PFSK-1 (cell line): ENCODE measurements around the gene HMGXB4.

Experiments used
- FOXP2 ChIP-seq: optimal IDR thresholded peaks from 2 replicates; pipeline ENCODE3; 2011; ENCODE audit warnings: borderline replicate concordance, control low read depth, inconsistent platforms; ENCODE audit not compliant: insufficient read depth; ENCODE audit errors: extremely low read length, extremely low read depth
- POLR2AphosphoS5 ChIP-seq: IDR thresholded peaks from 2 replicates; pipeline ENCODE4 v1.6.1; 2012; ENCODE audit warnings: low read depth, mild to moderate bottlenecking, control low read depth, low read length, moderate library complexity
- SIN3A ChIP-seq: IDR thresholded peaks from 2 replicates; pipeline ENCODE4 v1.6.1; 2012; ENCODE audit warnings: mild to moderate bottlenecking, low read length, moderate library complexity, borderline replicate concordance; ENCODE audit not compliant: insufficient read depth
- TAF1 ChIP-seq: IDR thresholded peaks from 2 replicates; pipeline ENCODE4 v1.6.1; 2012; ENCODE audit warnings: low read length, control low read depth, borderline replicate concordance; ENCODE audit not compliant: insufficient read depth
- TF ChIP-seq, protein P1 (sequence below), 2 experiments: IDR thresholded peaks; 2 replicates each; pipeline versions ENCODE4 v1.6.1 to v1.8.0; 2011 to 2012; ENCODE audit warnings: low read depth in 2 of 2, low read length in 2 of 2, control low read depth in 1 of 2, inconsistent platforms in 1 of 2, mild to moderate bottlenecking in 1 of 2, moderate library complexity in 1 of 2; ENCODE audit not compliant: insufficient read depth in 1 of 2

Gene HMGXB4

DNA sequence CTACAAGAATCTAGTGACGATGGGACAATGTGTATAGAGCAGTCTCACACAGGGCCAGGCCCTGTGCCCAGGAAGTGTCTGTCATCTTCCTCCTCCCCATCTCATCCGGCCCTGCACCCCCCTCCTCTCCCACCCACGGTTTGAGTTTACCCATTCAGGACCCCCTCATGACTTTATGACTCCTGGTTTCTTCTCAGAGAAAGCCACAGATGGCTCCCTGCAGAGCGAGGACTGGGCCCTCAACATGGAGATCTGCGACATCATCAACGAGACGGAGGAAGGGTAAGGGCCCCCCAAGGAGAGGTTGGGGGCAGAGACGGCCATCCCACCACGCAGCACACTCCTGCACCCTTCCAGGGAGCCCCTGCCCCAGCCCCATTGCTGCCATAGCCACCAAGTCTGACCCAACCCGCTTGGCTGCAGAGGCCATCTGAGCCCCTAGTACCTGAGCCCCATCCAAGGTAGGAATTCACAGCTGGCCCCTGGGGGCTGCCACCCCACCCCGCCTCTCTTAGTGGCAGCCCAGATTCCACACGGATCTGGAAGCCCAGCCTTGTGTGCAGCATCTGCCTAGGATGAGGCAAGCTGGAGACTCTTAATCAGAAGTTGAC lies 60.5 kb downstream of the HMGXB4 start:
- TF ChIP-seq FOXP2 (no peak), POLR2AphosphoS5 (no peak), SIN3A (no peak), TAF1 (no peak)
- TF ChIP-seq, protein P1, sequence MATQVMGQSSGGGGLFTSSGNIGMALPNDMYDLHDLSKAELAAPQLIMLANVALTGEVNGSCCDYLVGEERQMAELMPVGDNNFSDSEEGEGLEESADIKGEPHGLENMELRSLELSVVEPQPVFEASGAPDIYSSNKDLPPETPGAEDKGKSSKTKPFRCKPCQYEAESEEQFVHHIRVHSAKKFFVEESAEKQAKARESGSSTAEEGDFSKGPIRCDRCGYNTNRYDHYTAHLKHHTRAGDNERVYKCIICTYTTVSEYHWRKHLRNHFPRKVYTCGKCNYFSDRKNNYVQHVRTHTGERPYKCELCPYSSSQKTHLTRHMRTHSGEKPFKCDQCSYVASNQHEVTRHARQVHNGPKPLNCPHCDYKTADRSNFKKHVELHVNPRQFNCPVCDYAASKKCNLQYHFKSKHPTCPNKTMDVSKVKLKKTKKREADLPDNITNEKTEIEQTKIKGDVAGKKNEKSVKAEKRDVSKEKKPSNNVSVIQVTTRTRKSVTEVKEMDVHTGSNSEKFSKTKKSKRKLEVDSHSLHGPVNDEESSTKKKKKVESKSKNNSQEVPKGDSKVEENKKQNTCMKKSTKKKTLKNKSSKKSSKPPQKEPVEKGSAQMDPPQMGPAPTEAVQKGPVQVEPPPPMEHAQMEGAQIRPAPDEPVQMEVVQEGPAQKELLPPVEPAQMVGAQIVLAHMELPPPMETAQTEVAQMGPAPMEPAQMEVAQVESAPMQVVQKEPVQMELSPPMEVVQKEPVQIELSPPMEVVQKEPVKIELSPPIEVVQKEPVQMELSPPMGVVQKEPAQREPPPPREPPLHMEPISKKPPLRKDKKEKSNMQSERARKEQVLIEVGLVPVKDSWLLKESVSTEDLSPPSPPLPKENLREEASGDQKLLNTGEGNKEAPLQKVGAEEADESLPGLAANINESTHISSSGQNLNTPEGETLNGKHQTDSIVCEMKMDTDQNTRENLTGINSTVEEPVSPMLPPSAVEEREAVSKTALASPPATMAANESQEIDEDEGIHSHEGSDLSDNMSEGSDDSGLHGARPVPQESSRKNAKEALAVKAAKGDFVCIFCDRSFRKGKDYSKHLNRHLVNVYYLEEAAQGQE (IDR thresholded peaks at IDR 0.05; ENCODE audit: insufficient read depth in 1 of 2, low read depth in 2 of 2, low read length in 2 of 2), result no peak

DNA sequence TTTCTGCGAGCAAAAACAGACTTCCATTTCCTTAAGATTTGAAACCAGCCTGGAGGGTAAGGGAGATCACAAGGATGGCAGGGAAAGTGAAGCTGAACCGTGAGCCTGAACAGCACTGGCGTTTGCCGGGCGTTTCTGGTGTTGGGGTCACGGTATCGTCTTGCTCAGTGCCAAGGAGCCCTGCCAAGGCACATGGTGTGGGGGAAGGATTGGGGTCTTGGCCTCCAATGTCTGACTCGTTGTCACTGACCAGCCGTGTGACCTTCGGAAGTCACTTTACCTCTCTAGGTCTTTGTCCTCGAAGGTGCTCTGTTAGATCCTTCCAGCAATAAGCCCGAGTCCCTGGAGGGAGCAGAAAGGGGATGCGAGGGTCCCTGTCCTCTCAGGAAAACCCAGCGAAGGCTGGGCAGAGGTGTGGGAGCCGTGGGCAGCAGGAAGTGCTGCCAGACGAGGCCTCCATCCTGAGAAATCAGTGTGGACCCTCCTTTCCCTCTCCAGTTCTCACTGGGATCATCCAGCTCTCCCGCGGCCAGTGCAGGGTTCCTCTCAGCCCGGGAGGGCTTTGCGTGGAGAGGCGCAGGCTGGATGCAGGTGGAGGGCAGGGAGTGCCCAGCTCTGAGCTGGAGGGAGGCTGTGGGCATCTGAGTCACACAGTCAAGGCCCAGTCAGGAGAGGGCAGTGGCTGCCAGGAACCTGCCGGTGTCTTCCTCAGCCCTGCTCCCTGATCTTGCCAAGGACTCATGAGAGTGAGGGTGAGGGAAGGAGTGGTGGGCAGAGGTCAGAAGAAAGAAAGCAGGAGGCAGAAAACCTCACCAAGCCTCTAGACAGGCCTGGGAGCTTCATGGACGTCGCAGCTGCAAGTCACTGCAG lies 61.3 kb downstream of the HMGXB4 start:
- TF ChIP-seq TAF1, result no peak
- no peak for TF ChIP-seq FOXP2
- TF ChIP-seq, protein P1 (IDR thresholded peaks at IDR 0.05; ENCODE audit: insufficient read depth in 1 of 2, low read depth in 2 of 2, low read length in 2 of 2), result no peak
- TF ChIP-seq SIN3A, result no peak
- no peak for TF ChIP-seq POLR2AphosphoS5

DNA sequence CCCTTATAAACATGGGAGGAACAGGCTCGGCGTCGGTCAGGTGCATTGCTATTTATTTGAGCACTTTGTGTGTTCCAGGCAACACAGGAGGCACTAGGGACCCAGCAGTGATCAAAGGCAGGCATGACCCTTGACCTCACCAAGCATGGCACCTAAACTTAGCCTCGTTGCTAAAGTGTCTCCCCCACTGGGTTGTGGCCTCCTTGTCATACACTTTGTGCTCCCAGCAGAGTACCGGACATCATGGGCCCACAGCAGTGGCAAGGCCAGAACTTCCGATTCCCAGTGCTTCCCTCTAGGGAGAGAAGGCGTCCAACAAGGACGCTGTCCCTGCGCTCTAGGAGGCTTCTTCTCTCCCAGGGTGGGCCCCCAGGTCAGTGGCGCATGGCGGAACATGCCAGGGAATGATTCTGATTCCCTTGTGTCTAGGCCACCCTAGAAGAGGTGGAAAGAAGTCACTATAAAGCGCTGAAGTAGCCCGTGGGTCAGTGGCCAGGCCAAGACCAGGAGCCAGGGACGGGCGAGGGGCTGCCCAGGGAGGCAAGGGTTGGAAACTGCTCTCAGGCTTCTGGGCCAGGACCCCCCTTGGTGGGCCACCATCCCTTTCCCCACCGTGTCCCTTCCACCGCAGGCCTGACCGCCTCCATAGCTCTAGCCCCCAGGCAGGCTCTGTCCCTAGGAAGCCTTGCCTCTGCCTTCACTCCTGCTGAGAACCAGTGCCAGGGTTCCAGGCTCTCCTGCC lies 62.1 kb downstream of the HMGXB4 start:
- TF ChIP-seq, protein P1 (IDR thresholded peaks at IDR 0.05; ENCODE audit: insufficient read depth in 1 of 2, low read depth in 2 of 2, low read length in 2 of 2), result no peak
- TF ChIP-seq FOXP2 (no peak), POLR2AphosphoS5 (no peak), SIN3A (no peak), TAF1 (no peak)

DNA sequence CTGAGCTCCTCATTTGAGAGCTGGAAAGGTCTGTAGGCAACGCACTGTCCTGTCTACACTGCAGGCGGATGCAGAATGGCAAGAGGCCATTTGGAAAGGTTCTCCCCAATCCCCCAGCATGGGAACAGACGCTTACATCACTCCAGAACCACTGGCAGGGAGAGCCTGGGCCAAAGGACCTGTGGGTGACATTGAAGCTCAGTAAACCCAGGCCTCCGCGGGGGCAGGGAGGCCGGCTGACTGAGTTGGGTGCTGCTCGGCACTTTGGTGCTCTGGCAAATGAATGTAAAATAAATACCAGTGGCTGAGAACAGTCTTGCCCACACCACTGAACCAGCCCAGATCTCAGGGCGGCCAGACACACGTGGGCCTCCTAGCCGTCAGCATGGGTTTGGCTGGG lies 64.8 kb downstream of the HMGXB4 start:
- TF ChIP-seq TAF1 (no peak), FOXP2 (no peak), POLR2AphosphoS5 (no peak), SIN3A (no peak)
- TF ChIP-seq, protein P1 (IDR thresholded peaks at IDR 0.05; ENCODE audit: insufficient read depth in 1 of 2, low read depth in 2 of 2, low read length in 2 of 2), result no peak
